ENCODE measurements around the gene LILRB5. TPM values are rescaled to one million over a fixed set of nuclear protein-coding genes. Genes with fewer than 3 reads are reported as not detected.

The LILRB5 gene
- total and polyA plus RNA-seq, 9 of the 15 experiments (the other 6 are each of a cell fraction or from before 2014, with no cell fraction given): not detected

DNA sequence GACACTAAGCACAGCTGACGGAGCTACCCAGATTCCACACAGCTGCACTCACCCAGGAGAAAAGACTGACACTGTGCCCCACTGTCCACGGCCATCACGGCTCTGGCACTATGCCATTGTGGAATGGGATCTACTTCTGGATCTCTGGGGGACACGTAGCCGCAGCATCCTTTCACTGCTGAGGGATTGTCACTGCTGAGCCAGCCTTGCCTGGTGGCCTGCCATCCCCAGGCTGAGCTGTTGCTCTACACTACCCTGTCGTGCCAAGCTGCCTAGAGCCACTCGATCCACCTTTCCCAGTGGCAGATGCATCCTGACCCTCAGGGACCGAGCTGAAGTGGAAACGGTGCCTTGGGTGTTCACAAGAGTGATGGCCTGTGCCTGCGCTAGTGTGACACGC is 5.0 kb upstream of the LILRB5 start:
- POLR2A ChIA-PET: interaction anchor here (0.5 kb wide), 1 partner anchor 55 kb away, joined by 4 read pairs; no protein-coding TSS in a partner anchor
- Histone ChIP-seq H4K20me1 (replicated peaks; ENCODE audit: control insufficient read depth, insufficient read depth, low read length) (peaks cover 9% of the 10 kb centered on the region), H3K9ac (ENCODE audit: insufficient read depth in 1 of 2, low read depth in 2 of 2, low read length in 2 of 2) (no peak overlapping the region; a peak in 1 of 4 replicates), H3K4me3 (no peak overlapping the region), H3K9me3 (replicated peaks; ENCODE audit: control insufficient read depth, insufficient read depth, low read depth, low read length) (no peaks in the 10 kb centered on the region), H3K36me3 (ENCODE audit: control insufficient read depth, insufficient read depth, low read length) (no peaks in the 10 kb centered on the region), H2AFZ (ENCODE audit: low read depth, low read length) (no peak overlapping the region), H3K4me2 (ENCODE audit: insufficient read depth, low read length) (no peak overlapping the region), H3K9me1 (ENCODE audit: control insufficient read depth, insufficient read depth, low read length) (no peaks in the 10 kb centered on the region), H3K27ac (ENCODE audit: extremely low read depth, low read depth, low read length) (no peak overlapping the region), H3K4me1 (replicated peaks in 1 of 2; ENCODE audit: control insufficient read depth in 2 of 2, insufficient read depth in 2 of 2, low read length in 2 of 2) (no peaks in the 10 kb centered on the region), H3K27me3 (ENCODE audit: control insufficient read depth in 2 of 2, insufficient read depth in 2 of 2, low read length in 2 of 2) (peaks cover 24 to 43% of the 10 kb centered on the region in 2 experiments), H3K79me2 (ENCODE audit: control insufficient read depth, insufficient read depth, low read length) (no peaks in the 10 kb centered on the region)
- BruUV-seq (replicated peaks): no TSS peak
- intact Hi-C loops (cut with micrococcal nuclease) (no loop called here), in situ Hi-C loops (cut with MboI) (no loop called here)
- 6% methylated on average over 11 of the region's 11 CpGs for WGBS (ENCODE audit: insufficient coverage, low coverage, missing lambda C conversion rate)
- no peak for ATAC-seq
- DNase-seq (ENCODE audit: extremely low read depth in 1 of 4, low spot score in 3 of 4): no peak
- no peak for FAIRE-seq
- CTCF ChIA-PET (ENCODE audit: low intra/inter-chr PET ratio): no interaction called here
- TF ChIP-seq ZKSCAN8 (CRISPR knock-in tag; IDR thresholded peaks at IDR 0.05) (no peak), HMGN3 (IDR thresholded peaks at IDR 0.05; ENCODE audit: borderline replicate concordance, extremely low read depth, insufficient read length, low read depth, low read length) (no peak), EZH2 (IDR thresholded peaks at IDR 0.05; ENCODE audit: borderline replicate concordance, low read depth, low read length) (no peak), MYBL2 (IDR thresholded peaks at IDR 0.05; ENCODE audit: low read depth) (no peak), MYBL2 (CRISPR knock-in tag; IDR thresholded peaks at IDR 0.05; ENCODE audit: borderline replicate concordance) (no peak), EWSR1 (IDR thresholded peaks at IDR 0.05; ENCODE audit: borderline replicate concordance, low read depth, partially characterized antibody) (no peak), TFAM (CRISPR knock-in tag; conservative IDR thresholded peaks at IDR 0.05) (no peak), ZNF274 (IDR thresholded peaks at IDR 0.05; ENCODE audit: borderline replicate concordance, low read depth, low read length) (no peak)
- TF ChIP-seq, protein P1, sequence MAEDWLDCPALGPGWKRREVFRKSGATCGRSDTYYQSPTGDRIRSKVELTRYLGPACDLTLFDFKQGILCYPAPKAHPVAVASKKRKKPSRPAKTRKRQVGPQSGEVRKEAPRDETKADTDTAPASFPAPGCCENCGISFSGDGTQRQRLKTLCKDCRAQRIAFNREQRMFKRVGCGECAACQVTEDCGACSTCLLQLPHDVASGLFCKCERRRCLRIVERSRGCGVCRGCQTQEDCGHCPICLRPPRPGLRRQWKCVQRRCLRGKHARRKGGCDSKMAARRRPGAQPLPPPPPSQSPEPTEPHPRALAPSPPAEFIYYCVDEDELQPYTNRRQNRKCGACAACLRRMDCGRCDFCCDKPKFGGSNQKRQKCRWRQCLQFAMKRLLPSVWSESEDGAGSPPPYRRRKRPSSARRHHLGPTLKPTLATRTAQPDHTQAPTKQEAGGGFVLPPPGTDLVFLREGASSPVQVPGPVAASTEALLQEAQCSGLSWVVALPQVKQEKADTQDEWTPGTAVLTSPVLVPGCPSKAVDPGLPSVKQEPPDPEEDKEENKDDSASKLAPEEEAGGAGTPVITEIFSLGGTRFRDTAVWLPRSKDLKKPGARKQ (CRISPR knock-in tag; IDR thresholded peaks at IDR 0.05): no peak
- TF ChIP-seq, protein P2, sequence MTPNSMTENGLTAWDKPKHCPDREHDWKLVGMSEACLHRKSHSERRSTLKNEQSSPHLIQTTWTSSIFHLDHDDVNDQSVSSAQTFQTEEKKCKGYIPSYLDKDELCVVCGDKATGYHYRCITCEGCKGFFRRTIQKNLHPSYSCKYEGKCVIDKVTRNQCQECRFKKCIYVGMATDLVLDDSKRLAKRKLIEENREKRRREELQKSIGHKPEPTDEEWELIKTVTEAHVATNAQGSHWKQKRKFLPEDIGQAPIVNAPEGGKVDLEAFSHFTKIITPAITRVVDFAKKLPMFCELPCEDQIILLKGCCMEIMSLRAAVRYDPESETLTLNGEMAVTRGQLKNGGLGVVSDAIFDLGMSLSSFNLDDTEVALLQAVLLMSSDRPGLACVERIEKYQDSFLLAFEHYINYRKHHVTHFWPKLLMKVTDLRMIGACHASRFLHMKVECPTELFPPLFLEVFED (CRISPR knock-in tag; conservative IDR thresholded peaks at IDR 0.05): no peak
- TF ChIP-seq, protein P3, sequence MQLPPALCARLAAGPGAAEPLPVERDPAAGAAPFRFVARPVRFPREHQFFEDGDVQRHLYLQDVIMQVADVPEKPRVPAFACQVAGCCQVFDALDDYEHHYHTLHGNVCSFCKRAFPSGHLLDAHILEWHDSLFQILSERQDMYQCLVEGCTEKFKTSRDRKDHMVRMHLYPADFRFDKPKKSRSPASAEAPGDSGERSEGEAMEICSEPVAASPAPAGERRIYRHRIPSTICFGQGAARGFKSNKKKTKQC (CRISPR knock-in tag; IDR thresholded peaks at IDR 0.05): no peak
- TF ChIP-seq, protein P4, sequence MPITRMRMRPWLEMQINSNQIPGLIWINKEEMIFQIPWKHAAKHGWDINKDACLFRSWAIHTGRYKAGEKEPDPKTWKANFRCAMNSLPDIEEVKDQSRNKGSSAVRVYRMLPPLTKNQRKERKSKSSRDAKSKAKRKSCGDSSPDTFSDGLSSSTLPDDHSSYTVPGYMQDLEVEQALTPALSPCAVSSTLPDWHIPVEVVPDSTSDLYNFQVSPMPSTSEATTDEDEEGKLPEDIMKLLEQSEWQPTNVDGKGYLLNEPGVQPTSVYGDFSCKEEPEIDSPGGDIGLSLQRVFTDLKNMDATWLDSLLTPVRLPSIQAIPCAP (CRISPR knock-in tag; IDR thresholded peaks at IDR 0.05; ENCODE audit: borderline replicate concordance): no peak
- TF ChIP-seq, protein P5, sequence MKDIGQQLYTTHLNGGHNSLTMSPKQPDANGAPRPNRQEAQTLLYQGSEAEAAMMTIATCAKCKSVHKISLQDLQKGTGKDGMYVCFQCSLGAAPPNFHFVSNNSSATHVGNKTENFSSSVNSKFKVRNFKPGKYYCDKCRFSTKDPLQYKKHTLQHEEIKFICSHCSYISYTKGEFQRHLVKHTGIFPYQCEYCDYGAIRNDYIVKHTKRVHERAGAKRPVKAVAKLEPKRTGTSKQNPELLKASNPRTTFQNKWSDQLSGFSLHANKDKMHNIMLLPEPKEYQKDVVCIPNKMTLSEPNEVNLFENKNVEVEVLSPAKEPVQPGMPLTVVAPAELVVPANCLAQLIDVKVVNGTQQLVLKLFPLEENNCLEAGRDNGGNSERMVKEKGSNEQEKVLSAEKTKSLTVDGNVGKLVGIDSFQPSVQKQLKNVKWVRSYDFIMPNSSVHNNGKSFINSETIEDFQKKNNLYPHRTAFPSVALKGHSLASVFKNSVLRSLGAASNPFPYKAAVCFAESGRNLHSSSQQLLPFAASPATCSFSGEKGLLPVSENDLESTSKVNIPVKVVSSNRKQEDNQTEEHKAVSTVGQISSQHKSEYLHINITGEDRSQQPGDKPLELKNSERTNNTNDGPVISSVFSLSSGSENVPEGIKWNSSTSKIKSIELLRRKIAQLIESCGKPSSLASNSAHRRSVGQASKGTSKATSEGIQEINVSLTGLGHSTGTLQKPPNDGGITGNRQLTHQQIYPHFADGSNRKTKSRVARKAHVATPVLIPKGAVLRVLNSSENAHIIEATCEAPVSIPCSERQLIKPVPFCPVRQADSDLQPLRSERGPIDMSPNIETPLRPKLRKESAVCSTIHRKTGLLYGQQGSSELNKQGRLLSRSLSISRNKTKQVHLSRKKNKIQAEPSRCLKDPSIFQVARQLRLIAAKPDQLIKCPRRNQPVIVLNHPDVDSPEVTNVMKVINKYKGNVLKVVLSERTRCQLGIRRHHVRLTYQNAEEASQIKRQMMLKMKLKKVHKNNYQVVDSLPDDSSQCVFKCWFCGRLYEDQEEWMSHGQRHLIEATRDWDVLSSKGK (CRISPR knock-in tag; IDR thresholded peaks at IDR 0.05): no peak
